Measurements from ENCODE around the gene KCNH1.

The KCNH1 gene

GRCh38 chr1:210754878-210755665 lies 378.9 kb downstream of the KCNH1 start:
- TF ChIP-seq, protein P1, sequence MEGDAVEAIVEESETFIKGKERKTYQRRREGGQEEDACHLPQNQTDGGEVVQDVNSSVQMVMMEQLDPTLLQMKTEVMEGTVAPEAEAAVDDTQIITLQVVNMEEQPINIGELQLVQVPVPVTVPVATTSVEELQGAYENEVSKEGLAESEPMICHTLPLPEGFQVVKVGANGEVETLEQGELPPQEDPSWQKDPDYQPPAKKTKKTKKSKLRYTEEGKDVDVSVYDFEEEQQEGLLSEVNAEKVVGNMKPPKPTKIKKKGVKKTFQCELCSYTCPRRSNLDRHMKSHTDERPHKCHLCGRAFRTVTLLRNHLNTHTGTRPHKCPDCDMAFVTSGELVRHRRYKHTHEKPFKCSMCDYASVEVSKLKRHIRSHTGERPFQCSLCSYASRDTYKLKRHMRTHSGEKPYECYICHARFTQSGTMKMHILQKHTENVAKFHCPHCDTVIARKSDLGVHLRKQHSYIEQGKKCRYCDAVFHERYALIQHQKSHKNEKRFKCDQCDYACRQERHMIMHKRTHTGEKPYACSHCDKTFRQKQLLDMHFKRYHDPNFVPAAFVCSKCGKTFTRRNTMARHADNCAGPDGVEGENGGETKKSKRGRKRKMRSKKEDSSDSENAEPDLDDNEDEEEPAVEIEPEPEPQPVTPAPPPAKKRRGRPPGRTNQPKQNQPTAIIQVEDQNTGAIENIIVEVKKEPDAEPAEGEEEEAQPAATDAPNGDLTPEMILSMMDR (conservative IDR thresholded peaks at IDR 0.05; ENCODE audit: low read depth, low read length): no peak
- Histone ChIP-seq H3K4me1 (ENCODE audit: low read depth, poor library complexity, severe bottlenecking) (no peaks in the 10 kb centered on the region), H3K4me3 (IDR thresholded peaks at IDR 0.05; ENCODE audit: insufficient read depth, low read depth, low read length) (no peak overlapping the region), H3K4me2 (no peak overlapping the region), H3K36me3 (ENCODE audit: insufficient read depth) (no peaks in the 10 kb centered on the region), H3K27ac (no peak overlapping the region), H2AFZ (ENCODE audit: low read depth) (no peak overlapping the region), H3K9ac (no peak overlapping the region), H3K79me2 (ENCODE audit: insufficient read depth, low read depth) (no peaks in the 10 kb centered on the region), H3K27me3 (ENCODE audit: insufficient read depth, low read depth) (no peaks in the 10 kb centered on the region), H4K20me1 (ENCODE audit: insufficient read depth) (no peaks in the 10 kb centered on the region)

GRCh38 chr1:210751911-210752310 lies 382.0 kb downstream of the KCNH1 start:
- Histone ChIP-seq H3K4me2 (no peak overlapping the region), H2AFZ (ENCODE audit: low read depth) (no peak overlapping the region), H3K27ac (no peak overlapping the region), H3K36me3 (ENCODE audit: insufficient read depth) (no peaks in the 10 kb centered on the region), H3K9ac (no peak overlapping the region), H3K4me3 (IDR thresholded peaks at IDR 0.05; ENCODE audit: insufficient read depth, low read depth, low read length) (no peak overlapping the region), H3K4me1 (ENCODE audit: low read depth, poor library complexity, severe bottlenecking) (no peaks in the 10 kb centered on the region), H4K20me1 (ENCODE audit: insufficient read depth) (no peaks in the 10 kb centered on the region), H3K27me3 (ENCODE audit: insufficient read depth, low read depth) (no peaks in the 10 kb centered on the region), H3K79me2 (ENCODE audit: insufficient read depth, low read depth) (no peaks in the 10 kb centered on the region)
- TF ChIP-seq, protein P1 (conservative IDR thresholded peaks at IDR 0.05; ENCODE audit: low read depth, low read length): no peak

DNA sequence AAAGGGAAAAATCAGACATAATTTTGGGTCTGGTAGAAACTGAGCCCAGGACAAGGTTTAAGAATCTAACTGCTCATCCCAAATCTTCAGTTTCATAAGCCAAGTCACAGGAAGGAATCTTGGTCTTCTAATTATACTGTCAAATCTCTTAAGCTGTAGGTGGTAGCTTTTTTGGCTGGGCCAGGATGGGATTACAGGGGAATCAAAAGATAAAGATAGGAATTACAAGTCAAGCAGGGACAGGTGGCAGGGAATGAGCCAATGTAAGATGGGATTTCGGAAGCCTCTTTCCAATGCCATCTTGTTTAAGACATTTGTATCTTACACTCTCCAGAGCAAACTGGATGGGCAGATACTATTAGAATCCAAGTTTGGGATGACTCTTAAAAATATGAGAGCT lies 383.5 kb downstream of the KCNH1 start:
- H3K4me1 ChIP-seq (ENCODE audit: low read depth, poor library complexity, severe bottlenecking): no peaks in the 10 kb centered on the region
- TF ChIP-seq, protein P1 (conservative IDR thresholded peaks at IDR 0.05; ENCODE audit: low read depth, low read length): no peak
- no peaks in the 10 kb centered on the region for H3K36me3 ChIP-seq (ENCODE audit: insufficient read depth)
- no peaks in the 10 kb centered on the region for H4K20me1 ChIP-seq (ENCODE audit: insufficient read depth)
- H3K4me2 ChIP-seq: no peak overlapping the region
- H3K9ac ChIP-seq: no peak overlapping the region
- H3K27ac ChIP-seq: no peak overlapping the region
- no peaks in the 10 kb centered on the region for H3K27me3 ChIP-seq (ENCODE audit: insufficient read depth, low read depth)
- no peak overlapping the region for H3K4me3 ChIP-seq (IDR thresholded peaks at IDR 0.05; ENCODE audit: insufficient read depth, low read depth, low read length)
- no peak overlapping the region for H2AFZ ChIP-seq (ENCODE audit: low read depth)
- H3K79me2 ChIP-seq (ENCODE audit: insufficient read depth, low read depth): no peaks in the 10 kb centered on the region

DNA sequence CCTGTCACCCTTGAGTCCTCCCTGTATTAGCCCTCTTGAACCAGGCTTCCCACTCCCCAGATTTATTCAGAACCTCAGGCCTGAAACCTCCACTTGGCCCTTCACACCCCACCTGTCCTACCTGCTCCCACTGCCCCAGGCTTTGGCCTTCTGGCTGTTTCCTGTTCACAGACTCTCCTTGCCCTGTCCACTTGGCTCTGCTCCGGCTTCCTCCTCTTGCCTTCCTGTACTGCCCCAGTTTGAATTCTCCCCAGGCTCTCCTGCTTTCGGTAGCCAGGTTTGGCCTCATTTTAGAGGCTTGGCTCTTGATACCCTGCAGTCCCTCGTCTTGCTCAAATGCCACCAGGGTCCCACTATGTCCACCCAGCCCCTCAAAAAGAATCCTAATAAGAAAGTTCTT lies 385.2 kb downstream of the KCNH1 start:
- Histone ChIP-seq H3K4me3 (IDR thresholded peaks at IDR 0.05; ENCODE audit: insufficient read depth, low read depth, low read length) (no peak overlapping the region), H3K79me2 (ENCODE audit: insufficient read depth, low read depth) (no peaks in the 10 kb centered on the region), H3K9ac (no peak overlapping the region), H3K4me1 (ENCODE audit: low read depth, poor library complexity, severe bottlenecking) (no peaks in the 10 kb centered on the region), H3K27me3 (ENCODE audit: insufficient read depth, low read depth) (no peaks in the 10 kb centered on the region), H3K27ac (no peak overlapping the region), H2AFZ (ENCODE audit: low read depth) (no peak overlapping the region), H4K20me1 (ENCODE audit: insufficient read depth) (no peaks in the 10 kb centered on the region), H3K4me2 (no peak overlapping the region), H3K36me3 (ENCODE audit: insufficient read depth) (no peaks in the 10 kb centered on the region)
- TF ChIP-seq, protein P1 (conservative IDR thresholded peaks at IDR 0.05; ENCODE audit: low read depth, low read length): no peak
